GM19397 (cell line): ENCODE data around the gene ANO5.

ENCODE experiments used
- ATAC-seq: cut with Tn5 transposase; IDR thresholded peaks from one replicate; pipeline ENCODE4 v1.9.1; 2021; ENCODE audit warnings: mild to moderate bottlenecking, moderate library complexity; ENCODE audit not compliant: unreplicated experiment

Gene ANO5

GRCh38 chr11:22317656-22318055 lies 124.8 kb downstream of the ANO5 start:
- no peak for ATAC-seq

DNA sequence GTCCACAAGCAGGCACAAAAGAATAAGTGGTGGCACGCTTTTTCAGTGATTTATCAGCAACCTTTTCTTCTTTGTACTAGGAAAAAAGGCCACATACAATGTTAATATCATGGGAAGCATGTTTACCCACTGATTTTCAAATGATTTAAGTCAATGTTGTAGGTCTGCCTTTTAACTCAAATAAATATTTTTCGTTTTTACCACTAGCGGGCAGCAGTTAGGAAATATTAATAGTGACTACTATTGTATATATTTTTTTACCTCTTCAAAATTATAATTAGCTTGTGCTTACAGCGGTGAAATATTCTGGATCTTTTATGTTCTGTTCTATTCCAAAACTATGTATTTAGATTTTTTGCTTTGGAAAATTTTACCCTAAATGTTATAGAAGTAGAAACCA lies 138.9 kb downstream of the ANO5 start:
- no peak for ATAC-seq
